VCaP (cell line): ENCODE measurements around the gene RNASET2.
"Not testable (repeated sequence)": the region's sequence is repeated elsewhere in the genome, so short reads cannot be mapped to it uniquely, and the experiment has no call there.

ENCODE experiments used
- H3K27ac ChIP-seq: fragments of 450-650 bp; 2 replicates; pipeline ENCODE4 v1.5.1; 2017
- TF ChIP-seq, protein P1 (sequence below): fragments of 450-650 bp; conservative IDR thresholded peaks from 2 replicates; pipeline ENCODE4 v1.5.1; 2017; ENCODE audit warnings: mild to moderate bottlenecking, moderate library complexity

The RNASET2 gene

DNA sequence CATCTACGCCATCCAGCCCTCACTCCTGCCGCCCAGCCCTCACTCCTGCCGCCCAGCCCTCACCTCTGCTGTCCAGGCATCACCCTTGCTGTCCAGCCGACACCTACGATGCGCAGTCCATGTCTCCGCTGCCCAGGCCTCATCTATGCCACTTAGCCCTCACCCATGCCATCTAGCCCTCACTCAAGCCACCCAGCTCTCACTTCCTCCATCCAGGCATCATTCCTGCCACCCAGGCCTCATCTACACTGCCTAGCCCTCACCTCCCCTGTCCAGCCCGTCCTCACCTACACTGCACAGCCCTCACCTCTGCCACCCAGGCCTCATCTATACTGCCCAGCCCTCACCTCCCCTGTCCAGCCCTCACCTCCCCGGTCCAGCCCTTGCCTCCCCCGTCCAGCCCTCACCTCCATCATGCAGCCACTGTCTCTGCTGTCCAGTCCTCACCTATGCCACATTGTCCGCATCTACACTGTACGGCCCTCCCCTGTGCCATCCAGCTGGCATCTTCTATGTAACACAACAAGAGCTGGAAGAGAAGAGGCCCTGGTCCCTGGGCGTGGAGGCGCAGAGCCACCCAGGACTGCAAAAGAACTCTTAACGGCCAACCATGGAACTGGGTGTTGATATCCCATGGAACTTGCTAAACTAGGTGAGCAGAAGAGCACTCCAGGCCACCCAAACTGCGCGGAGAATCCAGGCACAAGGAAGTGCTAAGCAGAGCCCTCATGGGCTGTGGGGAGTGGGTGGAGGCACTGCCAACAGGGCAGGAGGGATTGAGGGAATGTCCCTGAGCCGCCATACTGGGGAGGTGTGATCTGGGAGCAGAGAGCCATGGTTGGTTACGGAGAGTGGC is 31.0 kb downstream of the RNASET2 start:
- TF ChIP-seq, protein P1, sequence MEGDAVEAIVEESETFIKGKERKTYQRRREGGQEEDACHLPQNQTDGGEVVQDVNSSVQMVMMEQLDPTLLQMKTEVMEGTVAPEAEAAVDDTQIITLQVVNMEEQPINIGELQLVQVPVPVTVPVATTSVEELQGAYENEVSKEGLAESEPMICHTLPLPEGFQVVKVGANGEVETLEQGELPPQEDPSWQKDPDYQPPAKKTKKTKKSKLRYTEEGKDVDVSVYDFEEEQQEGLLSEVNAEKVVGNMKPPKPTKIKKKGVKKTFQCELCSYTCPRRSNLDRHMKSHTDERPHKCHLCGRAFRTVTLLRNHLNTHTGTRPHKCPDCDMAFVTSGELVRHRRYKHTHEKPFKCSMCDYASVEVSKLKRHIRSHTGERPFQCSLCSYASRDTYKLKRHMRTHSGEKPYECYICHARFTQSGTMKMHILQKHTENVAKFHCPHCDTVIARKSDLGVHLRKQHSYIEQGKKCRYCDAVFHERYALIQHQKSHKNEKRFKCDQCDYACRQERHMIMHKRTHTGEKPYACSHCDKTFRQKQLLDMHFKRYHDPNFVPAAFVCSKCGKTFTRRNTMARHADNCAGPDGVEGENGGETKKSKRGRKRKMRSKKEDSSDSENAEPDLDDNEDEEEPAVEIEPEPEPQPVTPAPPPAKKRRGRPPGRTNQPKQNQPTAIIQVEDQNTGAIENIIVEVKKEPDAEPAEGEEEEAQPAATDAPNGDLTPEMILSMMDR = no peak

DNA sequence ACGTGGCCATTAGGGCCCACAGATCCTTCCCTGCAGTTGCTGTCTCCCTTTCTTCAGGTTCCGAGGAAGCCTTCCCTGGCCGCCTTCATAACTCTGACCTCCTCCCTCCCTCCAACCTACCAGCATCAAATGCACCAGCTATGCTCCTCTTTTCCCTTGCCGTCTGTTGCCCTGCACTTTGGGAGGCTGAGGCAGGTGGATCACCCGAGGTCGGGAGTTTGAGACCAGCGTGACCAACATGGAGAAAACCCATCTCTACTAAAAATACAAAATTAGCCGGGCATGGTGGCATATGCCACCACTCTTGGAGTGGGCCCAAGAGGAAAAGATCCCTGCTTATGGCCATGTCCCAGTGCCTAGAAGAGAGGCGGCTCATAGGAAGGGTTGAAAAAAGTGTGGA is 31.8 kb downstream of the RNASET2 start:
- TF ChIP-seq, protein P1 = no peak
- H3K27ac ChIP-seq = no peak overlapping the region

More for the DNA sequence above, 31.0 kb downstream of the RNASET2 start:
- no peak overlapping the region for H3K27ac ChIP-seq

DNA sequence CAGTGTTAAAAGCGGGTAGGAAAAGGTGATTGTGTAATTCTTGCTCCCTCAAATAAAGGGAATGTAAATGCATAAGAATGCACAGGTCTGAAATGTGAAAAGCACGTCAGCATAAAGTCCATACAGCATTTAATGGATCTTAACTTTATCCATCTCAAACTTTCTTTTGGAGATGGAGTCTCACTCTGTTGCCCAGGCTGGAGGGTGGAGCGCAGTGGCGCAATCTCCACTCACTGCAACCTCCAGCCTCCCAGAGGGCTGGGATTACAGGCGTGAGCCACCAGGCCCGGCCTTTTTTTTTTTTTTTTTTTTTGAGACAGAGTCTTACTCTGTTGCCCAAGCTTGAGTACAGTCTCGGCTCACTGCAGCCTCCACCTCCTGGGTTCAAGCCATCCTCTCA is 33.4 kb downstream of the RNASET2 start:
- TF ChIP-seq, protein P1 = no peak
- H3K27ac ChIP-seq = no peak overlapping the region

DNA sequence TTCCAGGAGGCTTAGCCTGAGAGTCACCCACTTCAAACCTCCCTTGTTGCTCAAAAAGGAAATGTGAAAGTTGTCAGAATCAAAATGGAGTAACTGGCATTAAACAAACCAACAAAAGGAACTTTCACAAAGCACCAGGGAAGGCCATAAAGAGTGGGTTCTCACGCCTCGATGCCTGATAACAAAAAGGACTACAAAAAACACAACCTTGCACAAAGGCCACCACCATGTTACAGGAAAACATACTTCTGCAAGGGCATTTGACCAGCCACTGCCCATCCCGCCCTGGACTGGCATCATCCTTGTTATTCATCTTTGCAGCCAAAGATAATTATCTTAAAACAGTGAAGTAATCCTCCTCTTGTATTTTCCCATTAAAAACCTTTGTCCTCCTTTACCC is 34.8 kb downstream of the RNASET2 start:
- TF ChIP-seq, protein P1 = no peak
- no peak overlapping the region for H3K27ac ChIP-seq

DNA sequence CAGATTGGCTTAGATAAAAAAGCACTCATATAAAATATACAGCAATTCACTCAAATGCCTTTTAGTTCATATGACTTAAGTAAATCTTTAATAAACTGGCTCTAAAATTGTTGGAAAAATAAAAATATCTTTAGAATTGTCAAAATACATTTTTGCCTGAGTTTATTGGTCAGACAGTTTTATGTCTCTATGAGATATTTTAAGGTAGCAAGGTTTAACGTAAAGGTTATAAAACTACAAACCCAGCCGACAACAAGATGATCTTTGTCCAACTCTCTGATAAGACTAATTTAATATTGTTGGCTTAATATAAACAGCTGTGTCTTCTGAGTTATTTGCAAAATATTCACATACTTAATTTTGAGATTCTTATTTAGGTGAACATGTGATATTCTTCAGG is 39.5 kb downstream of the RNASET2 start:
- TF ChIP-seq, protein P1 = no peak
- H3K27ac ChIP-seq = no peak overlapping the region

DNA sequence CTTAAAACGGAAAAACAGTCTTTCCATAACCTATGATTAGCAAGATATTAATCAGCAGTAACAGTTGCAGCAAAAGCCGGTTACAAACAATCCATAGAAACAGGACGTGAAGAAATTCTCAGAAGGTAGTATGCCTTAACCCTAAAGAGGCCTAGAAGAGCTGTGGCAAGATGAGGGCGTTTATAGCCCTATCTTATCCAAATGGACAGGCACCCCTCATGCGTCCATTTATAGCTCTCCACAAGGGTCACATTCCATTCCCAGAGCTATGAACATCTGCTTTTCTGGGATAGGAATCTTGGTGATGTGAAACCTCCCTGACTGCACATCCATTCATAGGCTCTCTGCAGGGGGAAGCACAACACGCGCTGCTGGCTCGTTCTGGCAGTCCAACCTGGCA is 40.9 kb downstream of the RNASET2 start:
- H3K27ac ChIP-seq = not testable (repeated sequence)

DNA sequence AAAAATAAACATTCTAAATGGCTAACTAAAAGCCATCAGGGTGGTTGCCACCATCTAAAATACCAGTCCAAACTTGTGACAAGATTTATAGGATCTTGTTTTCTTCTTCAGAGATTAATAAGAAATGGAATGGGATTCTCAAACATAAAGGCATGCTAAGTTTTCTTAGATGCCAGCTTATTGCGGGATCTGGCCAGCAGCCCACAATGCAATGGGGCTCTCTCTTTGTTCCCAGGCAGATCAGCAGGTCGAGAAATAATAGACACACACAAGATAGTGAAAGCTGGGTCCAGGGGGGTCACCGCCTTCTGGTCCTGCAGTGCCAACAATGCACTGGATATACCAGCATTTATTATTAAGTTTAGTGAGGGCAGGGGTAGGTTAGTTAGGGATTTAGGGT is 41.4 kb downstream of the RNASET2 start:
- H3K27ac ChIP-seq = not testable (repeated sequence)

DNA sequence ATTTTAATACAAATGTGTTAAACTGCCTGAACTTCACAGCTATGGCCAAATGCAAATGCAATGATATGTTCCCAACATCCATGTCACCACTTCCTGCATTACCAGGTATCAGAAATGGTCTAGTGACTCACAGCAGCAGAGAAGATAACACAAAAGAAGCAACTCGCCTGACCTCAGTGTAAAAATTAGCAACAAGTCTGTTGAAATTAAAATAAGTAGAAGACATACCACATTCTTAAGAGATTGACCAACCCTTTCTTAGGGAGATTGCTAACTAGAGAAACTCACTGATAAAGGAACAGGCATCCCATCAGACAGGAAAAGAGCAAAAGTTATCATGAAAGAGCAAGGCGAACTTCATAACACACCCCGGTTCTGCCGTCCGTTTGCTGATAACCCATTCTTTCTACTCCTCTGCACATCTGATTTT is 45.1 kb downstream of the RNASET2 start:
- H3K27ac ChIP-seq = no peak overlapping the region
- TF ChIP-seq, protein P1 = no peak
